HG03457 (cell line): ENCODE measurements around the gene CCDC170.
"Not testable (repeated sequence)": the region's sequence is repeated elsewhere in the genome, so short reads cannot be mapped to it uniquely, and the experiment has no call there.

Experiments used
- ATAC-seq: cut with Tn5 transposase; IDR thresholded peaks from one replicate; pipeline ENCODE4 v1.9.1; 2021; ENCODE audit warnings: moderate number of reproducible peaks; ENCODE audit not compliant: unreplicated experiment

CCDC170 gene, protein sequence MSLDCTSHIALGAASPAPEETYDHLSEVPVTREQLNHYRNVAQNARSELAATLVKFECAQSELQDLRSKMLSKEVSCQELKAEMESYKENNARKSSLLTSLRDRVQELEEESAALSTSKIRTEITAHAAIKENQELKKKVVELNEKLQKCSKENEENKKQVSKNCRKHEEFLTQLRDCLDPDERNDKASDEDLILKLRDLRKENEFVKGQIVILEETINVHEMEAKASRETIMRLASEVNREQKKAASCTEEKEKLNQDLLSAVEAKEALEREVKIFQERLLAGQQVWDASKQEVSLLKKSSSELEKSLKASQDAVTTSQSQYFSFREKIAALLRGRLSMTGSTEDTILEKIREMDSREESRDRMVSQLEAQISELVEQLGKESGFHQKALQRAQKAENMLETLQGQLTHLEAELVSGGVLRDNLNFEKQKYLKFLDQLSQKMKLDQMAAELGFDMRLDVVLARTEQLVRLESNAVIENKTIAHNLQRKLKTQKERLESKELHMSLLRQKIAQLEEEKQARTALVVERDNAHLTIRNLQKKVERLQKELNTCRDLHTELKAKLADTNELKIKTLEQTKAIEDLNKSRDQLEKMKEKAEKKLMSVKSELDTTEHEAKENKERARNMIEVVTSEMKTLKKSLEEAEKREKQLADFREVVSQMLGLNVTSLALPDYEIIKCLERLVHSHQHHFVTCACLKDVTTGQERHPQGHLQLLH

DNA sequence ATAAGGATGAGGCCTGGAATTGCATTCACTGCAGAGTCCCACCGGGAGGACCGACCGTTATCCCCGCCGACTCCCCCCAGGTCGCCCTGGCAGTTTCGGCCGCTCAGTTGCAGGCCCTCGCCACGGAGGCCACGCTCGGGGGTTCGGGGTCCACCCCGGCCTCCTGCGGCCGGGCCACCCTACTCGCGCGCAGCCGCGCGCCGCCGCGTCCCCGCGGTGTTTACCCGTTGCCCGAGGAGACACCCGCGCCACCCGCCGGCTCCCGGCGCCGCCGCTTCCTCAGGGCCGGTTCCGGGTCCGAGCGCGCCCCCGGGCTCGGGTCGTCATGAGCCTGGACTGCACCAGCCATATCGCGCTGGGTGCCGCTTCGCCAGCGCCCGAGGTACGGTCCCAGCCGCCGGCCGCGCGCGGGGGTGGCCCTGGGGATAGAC, at the start of gene CCDC170:
Gene CCDC170, plus strand, starts transcription at position 214 of the 431 bp plus-strand sequence. Its CDS starts 112 bp downstream, at position 326.
- no peak for ATAC-seq

DNA sequence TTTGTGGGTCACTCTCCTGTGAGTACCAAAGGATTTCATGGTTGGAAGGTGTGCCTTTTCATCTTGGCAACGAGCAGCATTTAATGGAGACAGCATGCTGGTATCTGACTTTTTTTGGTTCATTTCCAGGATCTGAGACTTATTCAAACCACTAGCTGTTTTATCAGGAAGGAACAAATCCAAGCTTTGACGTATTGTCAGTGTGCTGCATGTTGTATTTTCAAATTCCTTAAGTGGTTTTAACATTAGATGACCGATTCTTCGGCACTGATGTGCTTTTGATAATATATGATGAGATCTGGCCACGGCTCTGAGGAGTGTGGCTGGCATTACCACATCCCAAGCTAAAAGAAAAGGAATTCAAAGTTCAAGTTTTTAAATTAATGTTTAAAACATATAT, 48.3 kb upstream of the CCDC170 start:
- ATAC-seq, result no peak

DNA sequence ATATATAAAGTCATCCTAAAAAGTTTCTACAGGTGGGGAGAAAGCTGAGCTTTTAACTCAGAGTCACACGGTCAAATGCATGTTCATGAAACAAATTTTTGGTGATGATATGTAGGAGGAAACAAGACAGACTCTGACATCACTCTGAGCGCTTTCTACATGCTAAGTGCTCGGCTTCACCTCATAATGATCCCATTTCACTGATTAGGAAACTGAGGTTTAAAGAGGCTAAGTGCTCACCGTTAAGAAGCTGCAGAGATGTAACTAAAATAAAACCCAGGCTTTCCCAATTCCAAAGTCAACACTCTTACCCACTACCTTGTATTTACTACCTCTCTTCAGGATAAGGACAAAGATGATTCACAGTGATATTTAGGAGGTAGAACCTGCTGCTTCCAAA, 46.6 kb upstream of the CCDC170 start:
- ATAC-seq, result no peak

DNA sequence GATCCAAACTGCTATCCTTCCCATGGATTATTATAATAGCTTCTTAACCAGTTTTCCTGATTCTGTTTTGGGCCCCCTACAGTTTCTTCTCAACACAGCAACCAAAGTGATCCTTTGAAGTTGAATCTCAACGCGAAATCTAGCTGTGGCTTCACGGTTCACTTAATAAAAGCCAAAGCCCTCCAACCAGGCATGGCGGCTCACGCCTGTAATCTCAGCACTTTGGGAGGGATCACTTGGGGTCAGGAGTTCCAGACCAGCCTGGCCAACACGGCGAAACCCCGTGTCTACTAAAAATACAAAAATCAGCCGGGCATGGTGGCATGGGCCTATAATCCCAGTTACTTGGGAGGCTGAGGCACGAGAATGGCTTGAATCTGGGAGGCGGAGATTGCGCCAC, 45.2 kb upstream of the CCDC170 start:
- ATAC-seq, result no peak

- ATAC-seq, result not testable (repeated sequence)
Measured at GRCh38 chr6:151450928-151451327, 42.9 kb upstream of the CCDC170 start.

- ATAC-seq, result no peak
Measured at GRCh38 chr6:151451417-151451949, 42.3 kb upstream of the CCDC170 start.

- ATAC-seq, result peak; percentile 97
Measured at GRCh38 chr6:151451950-151452749, 41.7 kb upstream of the CCDC170 start, which contains the start of gene RMND1. Gene RMND1, minus strand, starts transcription at chr6:151452126. Its CDS starts 6,315 bp downstream, at chr6:151445811.

- no peak for ATAC-seq
Measured at GRCh38 chr6:151452750-151453427, 40.9 kb upstream of the CCDC170 start.

DNA sequence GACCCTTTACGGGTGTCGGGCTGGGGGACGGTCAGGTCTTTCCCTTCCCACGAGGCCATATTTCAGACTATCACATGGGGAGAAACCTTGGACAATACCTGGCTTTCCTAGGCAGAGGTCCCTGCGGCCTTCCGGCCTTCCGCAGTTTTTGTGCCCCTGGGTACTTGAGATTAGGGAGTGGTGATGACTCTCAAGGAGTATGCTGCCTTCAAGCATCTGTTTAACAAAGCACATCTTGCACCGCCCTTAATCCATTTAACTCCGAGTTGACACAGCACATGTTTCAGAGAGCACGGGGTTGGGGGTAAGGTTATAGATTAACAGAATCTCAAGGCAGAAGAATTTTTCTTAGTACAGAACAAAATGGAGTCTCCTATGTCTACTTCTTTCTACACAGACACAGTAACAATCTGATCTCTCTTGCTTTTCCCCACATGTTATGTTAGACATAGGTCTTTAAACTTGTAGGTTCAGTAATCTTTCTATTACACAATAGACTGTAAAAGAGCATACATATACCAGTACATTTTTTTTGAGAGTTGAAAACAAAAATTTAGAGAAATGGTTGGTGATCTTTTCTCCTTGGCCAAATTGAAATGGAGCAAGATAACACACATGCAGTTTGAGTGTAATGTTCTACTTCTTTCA, 37.9 kb upstream of the CCDC170 start:
- not testable (repeated sequence) for ATAC-seq

- ATAC-seq, result no peak
Measured at GRCh38 chr6:151461673-151462072, 32.1 kb upstream of the CCDC170 start.

DNA sequence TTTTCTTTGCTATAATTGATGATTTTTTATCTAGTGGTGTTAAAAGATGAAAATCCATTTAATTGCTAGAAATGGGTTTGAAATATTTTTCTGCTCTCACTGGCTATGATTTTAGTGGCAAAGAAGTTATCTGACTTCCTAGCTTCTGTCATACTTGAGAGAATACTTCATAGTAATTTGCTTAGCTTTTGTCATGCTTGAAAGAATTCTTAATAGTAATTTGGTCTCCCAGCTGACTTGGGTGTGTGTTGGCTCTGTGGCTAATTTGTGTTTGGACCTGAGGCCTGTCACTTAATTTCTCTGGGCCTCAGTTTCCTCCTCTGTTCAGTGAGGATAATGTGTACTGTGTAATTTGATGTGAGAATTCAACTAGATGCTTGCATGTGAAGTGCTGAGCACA, 29.1 kb upstream of the CCDC170 start:
- no peak for ATAC-seq

DNA sequence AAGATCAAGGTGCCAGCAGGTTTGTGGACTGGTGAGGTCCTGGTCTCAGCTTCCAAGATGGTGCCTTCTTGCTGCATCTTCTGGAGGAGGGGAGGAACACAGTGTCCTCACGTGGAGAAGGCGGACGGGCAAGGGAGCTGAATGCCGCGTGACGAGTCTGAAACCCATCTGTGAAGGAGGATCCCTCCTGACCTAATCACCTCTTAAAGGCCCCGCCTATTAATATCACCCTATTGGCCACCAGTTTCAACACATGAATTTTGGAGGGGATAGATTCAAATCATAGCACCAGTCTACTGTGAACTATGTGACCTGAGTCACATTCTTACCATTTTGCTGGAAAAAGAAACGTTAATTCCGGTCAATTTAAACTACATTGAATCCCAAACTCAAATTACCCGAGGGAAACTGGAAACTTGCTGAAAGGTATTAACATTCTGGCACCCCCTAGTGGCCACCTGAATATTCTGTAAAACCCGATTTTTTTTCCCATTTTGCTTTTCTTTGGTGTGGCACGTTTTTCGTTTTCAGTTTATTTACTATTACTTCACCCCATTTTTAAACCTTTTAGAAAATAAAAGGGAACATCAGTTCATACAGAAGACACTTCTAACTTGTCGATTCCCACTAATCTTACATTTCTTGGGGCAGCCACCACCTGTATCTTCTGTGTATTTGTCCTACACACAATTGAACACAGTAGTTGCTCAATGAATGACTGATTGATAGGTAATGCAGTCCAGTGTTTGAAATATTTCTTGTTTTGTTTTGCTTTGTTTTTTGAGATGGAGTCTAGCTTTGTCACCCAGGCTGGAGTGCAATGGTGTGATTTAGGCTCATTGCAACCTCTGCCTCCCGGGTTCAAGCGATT, 17.9 kb upstream of the CCDC170 start:
- ATAC-seq, result peak; percentile 56

GRCh38 chr6:151477726-151478125, 16.1 kb upstream of the CCDC170 start:
- no peak for ATAC-seq

GRCh38 chr6:151478670-151479069, 15.1 kb upstream of the CCDC170 start:
- ATAC-seq, result no peak

DNA sequence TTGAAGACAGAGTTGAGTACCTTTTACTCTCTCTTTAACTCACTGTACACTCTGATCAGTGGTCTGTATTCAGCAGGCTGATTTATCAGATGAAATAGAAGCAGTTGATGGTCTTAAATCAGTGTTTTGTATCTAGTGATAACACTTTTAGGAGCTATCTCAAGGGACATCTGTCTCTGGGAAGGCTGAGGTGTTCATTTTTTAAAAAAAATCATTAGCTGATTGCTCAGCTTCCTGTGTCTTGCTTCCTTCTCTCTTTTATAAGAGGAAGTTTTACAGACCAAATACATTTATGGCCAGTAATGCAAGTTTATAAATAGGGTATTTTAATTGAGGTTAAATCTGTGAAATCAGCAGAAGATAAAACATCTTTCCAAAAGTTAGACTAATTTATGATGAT, 12.0 kb upstream of the CCDC170 start:
- ATAC-seq, result no peak

- ATAC-seq, result no peak
Measured at GRCh38 chr6:151482290-151482689, 11.5 kb upstream of the CCDC170 start.

- no peak for ATAC-seq
Measured at GRCh38 chr6:151483994-151484393, 9.8 kb upstream of the CCDC170 start.

DNA sequence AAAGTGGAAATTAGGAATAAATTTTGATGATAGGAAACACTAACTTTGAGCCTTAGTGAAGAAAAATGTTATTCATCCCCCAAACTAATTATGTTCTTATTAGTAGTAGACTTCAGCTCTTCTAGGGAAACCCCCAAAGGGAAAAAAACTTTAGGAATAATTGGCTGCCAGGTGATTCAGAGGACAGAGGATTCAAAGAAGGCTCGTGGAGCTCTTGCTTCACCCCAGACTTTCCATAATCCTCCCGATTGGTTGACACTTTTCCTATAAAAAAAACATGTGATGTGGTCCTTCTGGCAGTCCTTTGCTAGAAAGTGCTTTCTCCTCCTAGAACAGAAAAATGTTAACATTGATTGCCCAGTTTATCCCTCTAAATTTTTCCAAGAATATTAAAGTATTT, 5.6 kb upstream of the CCDC170 start:
- ATAC-seq, result no peak

- ATAC-seq, result no peak
Measured at GRCh38 chr6:151490996-151491395, 2.8 kb upstream of the CCDC170 start.
